Measurements from ENCODE around the gene C16orf74.

DNA sequence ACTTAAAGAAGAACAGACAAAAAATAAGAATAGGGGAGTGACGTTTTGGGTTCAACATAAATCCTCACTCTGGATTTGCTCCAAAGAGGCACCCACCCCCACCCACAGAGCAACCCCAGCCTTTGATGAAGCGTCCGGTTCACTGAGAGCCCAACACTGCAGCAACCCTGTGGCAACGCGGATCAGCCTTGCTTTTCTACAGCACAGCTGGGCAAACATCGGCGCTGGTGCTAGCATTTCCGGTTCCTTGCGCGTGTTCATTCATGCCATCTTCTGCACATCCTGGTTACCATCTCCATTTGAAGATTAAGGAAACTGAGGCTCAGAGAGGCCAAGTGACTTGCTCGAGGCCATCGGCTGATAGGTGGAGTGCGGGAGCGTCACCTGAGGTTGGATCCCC, 53.5 kb downstream of the C16orf74 start:
- TF ChIP-seq, protein P1, sequence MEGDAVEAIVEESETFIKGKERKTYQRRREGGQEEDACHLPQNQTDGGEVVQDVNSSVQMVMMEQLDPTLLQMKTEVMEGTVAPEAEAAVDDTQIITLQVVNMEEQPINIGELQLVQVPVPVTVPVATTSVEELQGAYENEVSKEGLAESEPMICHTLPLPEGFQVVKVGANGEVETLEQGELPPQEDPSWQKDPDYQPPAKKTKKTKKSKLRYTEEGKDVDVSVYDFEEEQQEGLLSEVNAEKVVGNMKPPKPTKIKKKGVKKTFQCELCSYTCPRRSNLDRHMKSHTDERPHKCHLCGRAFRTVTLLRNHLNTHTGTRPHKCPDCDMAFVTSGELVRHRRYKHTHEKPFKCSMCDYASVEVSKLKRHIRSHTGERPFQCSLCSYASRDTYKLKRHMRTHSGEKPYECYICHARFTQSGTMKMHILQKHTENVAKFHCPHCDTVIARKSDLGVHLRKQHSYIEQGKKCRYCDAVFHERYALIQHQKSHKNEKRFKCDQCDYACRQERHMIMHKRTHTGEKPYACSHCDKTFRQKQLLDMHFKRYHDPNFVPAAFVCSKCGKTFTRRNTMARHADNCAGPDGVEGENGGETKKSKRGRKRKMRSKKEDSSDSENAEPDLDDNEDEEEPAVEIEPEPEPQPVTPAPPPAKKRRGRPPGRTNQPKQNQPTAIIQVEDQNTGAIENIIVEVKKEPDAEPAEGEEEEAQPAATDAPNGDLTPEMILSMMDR (IDR thresholded peaks at IDR 0.05; ENCODE audit: insufficient read depth, low read depth, low read length): no peak
- no peak for TF ChIP-seq EZH2 (IDR thresholded peaks at IDR 0.05; ENCODE audit: insufficient read depth, low read length)
